AG09319 (cell line): ENCODE data around the gene MFSD6L.
"Not testable (repeated sequence)": the region's sequence is repeated elsewhere in the genome, so short reads cannot be mapped to it uniquely, and the experiment has no call there.

Source experiments
- DNase-seq: peaks from one replicate; pipeline ENCODE4 v3.0.0-alpha.2; 2010; ENCODE audit warnings: low read depth; ENCODE audit errors: extremely low read depth
- CTCF ChIP-seq: IDR thresholded peaks from 2 replicates; pipeline ENCODE4 v1.5.1; 2011; ENCODE audit warnings: low read depth, mild to moderate bottlenecking, inconsistent platforms, low read length, moderate library complexity

The MFSD6L gene

GRCh38 chr17:8818047-8818446 lies 18.9 kb upstream of the MFSD6L start:
- no peak for TF ChIP-seq CTCF
- DNase-seq, result no peak

GRCh38 chr17:8806926-8807550 lies 7.9 kb upstream of the MFSD6L start:
- TF ChIP-seq CTCF, result no peak
- DNase-seq, result no peak

GRCh38 chr17:8806253-8806925 lies 7.2 kb upstream of the MFSD6L start:
- no peak for TF ChIP-seq CTCF
- DNase-seq, result no peak

GRCh38 chr17:8805396-8805795 lies 6.2 kb upstream of the MFSD6L start:
- not testable (repeated sequence) for DNase-seq

- DNase-seq, result no peak
- TF ChIP-seq CTCF, result no peak
Measured at GRCh38 chr17:8803531-8804420, 4.6 kb upstream of the MFSD6L start.

- no peak for TF ChIP-seq CTCF
- DNase-seq, result no peak
Measured at GRCh38 chr17:8801135-8801840, 2.1 kb upstream of the MFSD6L start.

GRCh38 chr17:8800656-8801055 lies 1.5 kb upstream of the MFSD6L start:
- DNase-seq, result no peak

More at GRCh38 chr17:8800656-8801055, 1.5 kb upstream of the MFSD6L start:
- TF ChIP-seq CTCF, result no peak
